WTC11 (cell line): ENCODE results near the gene MRPS27. TPM values are rescaled to one million over a fixed set of nuclear protein-coding genes. Genes with fewer than 3 reads are reported as not detected.

Experiments
- ATAC-seq: fragments of 200-7000 bp; cut with Tn5 transposase; 2 replicates; pipeline ENCODE4 v1.10.0; 2021; ENCODE audit warnings: mild to moderate bottlenecking, moderate library complexity
- CTCF ChIA-PET: fragments of 300-600 bp; sonication (Branson Sonifier 250); formaldehyde crosslinking; loops from one replicate; lab custom pipeline; 2021; ENCODE audit warnings: antibody characterized with exemption; lab: Charles Lee
- POLR2A ChIA-PET: fragments of 350-600 bp; sonication (Branson Sonifier 250); formaldehyde crosslinking; loops from one replicate; lab custom pipeline; 2021; ENCODE audit warnings: antibody characterized with exemption; lab: Charles Lee
- DNase-seq: peaks from one replicate; pipeline ENCODE4 v3.0.0; 2021; ENCODE audit warnings: low spot score
- H3K27ac Mint-ChIP-seq: 2 replicates; pipeline ENCODE4 v1.8.0; 2021; ENCODE audit warnings: mixed read lengths
- H3K27me3 Mint-ChIP-seq: 2 replicates; pipeline ENCODE4 v1.8.0; 2021; ENCODE audit warnings: low read depth, mild to moderate bottlenecking, moderate library complexity, mixed read lengths
- H3K36me3 Mint-ChIP-seq: 2 replicates; pipeline ENCODE4 v1.8.0; 2021; ENCODE audit warnings: mixed read lengths
- H3K4me1 Mint-ChIP-seq: 2 replicates; pipeline ENCODE4 v1.8.0; 2022; ENCODE audit warnings: mixed read lengths
- H3K4me3 Mint-ChIP-seq: 2 replicates; pipeline ENCODE4 v1.8.0; 2021; ENCODE audit warnings: mild to moderate bottlenecking, moderate library complexity, mixed read lengths
- H3K9me3 Mint-ChIP-seq: 2 replicates; pipeline ENCODE4 v1.8.0; 2021; ENCODE audit warnings: mixed read lengths
- CREB1 ChIP-seq: sonication (generic); formaldehyde crosslinking; IDR thresholded peaks from 2 replicates; pipeline ENCODE4 v1.8.0; 2023; ENCODE audit warnings: mild to moderate bottlenecking, missing genetic modification reagents
- E2F5 ChIP-seq: sonication (generic); formaldehyde crosslinking; IDR thresholded peaks from 2 replicates; pipeline ENCODE4 v1.8.1; 2022; ENCODE audit warnings: mild to moderate bottlenecking, moderate library complexity, missing genetic modification reagents
- ELF4 ChIP-seq: sonication (generic); formaldehyde crosslinking; IDR thresholded peaks from 2 replicates; pipeline ENCODE4 v1.8.1; 2022; ENCODE audit warnings: low read depth, mild to moderate bottlenecking, moderate library complexity, missing genetic modification reagents
- EMX1 ChIP-seq: fragments of 250-450 bp; sonication (Bioruptor Pico); IDR thresholded peaks from 2 replicates; pipeline ENCODE4 v1.8.0; 2021; ENCODE audit warnings: mild to moderate bottlenecking
- ESRRA ChIP-seq: sonication (generic); formaldehyde crosslinking; IDR thresholded peaks from 2 replicates; pipeline ENCODE4 v1.8.1; 2022; ENCODE audit warnings: mild to moderate bottlenecking, missing genetic modification reagents, borderline replicate concordance
- ETV6 ChIP-seq: sonication (generic); formaldehyde crosslinking; IDR thresholded peaks from 2 replicates; pipeline ENCODE4 v1.8.1; 2022; ENCODE audit warnings: mild to moderate bottlenecking, missing genetic modification reagents
- FOXP1 ChIP-seq: sonication (generic); formaldehyde crosslinking; IDR thresholded peaks from 2 replicates; pipeline ENCODE4 v1.8.0; 2022; ENCODE audit warnings: missing genetic modification reagents, mild to moderate bottlenecking, moderate library complexity, borderline replicate concordance
- GRHL2 ChIP-seq: fragments of 250-450 bp; sonication (Bioruptor Pico); IDR thresholded peaks from 2 replicates; pipeline ENCODE4 v1.8.0; 2022; ENCODE audit warnings: mild to moderate bottlenecking, moderate library complexity; ENCODE audit not compliant: insufficient replicate concordance, severe bottlenecking
- JUN ChIP-seq: sonication (generic); formaldehyde crosslinking; IDR thresholded peaks from 2 replicates; pipeline ENCODE4 v1.8.0; 2023; ENCODE audit warnings: mild to moderate bottlenecking, missing genetic modification reagents
- KAT7 ChIP-seq: sonication (generic); formaldehyde crosslinking; IDR thresholded peaks from 2 replicates; pipeline ENCODE4 v1.8.1; 2023; ENCODE audit warnings: missing genetic modification reagents, mild to moderate bottlenecking, borderline replicate concordance
- SMAD4 ChIP-seq: sonication (generic); formaldehyde crosslinking; IDR thresholded peaks from 2 replicates; pipeline ENCODE4 v1.8.0; 2022; ENCODE audit warnings: mild to moderate bottlenecking, missing genetic modification reagents
- SP1 ChIP-seq: sonication (generic); formaldehyde crosslinking; conservative IDR thresholded peaks from 2 replicates; pipeline ENCODE4 v1.8.1; 2022; ENCODE audit warnings: missing genetic modification reagents
- TP53 ChIP-seq: sonication (generic); formaldehyde crosslinking; IDR thresholded peaks from 2 replicates; pipeline ENCODE4 v1.8.1; 2023; ENCODE audit warnings: mild to moderate bottlenecking, missing genetic modification reagents
- ZBTB21 ChIP-seq: sonication (generic); formaldehyde crosslinking; IDR thresholded peaks from 2 replicates; pipeline ENCODE4 v1.8.1; 2023; ENCODE audit warnings: mild to moderate bottlenecking, missing genetic modification reagents, borderline replicate concordance
- ZMAT4 ChIP-seq: fragments of 250-450 bp; sonication (Bioruptor Pico); IDR thresholded peaks from 2 replicates; pipeline ENCODE4 v1.9.0; 2021; ENCODE audit warnings: mild to moderate bottlenecking
- ZNF232 ChIP-seq: sonication (generic); formaldehyde crosslinking; IDR thresholded peaks from 2 replicates; pipeline ENCODE4 v1.8.0; 2022; ENCODE audit warnings: mild to moderate bottlenecking, missing genetic modification reagents
- ZNF263 ChIP-seq: sonication (generic); formaldehyde crosslinking; IDR thresholded peaks from 2 replicates; pipeline ENCODE4 v1.8.1; 2022; ENCODE audit warnings: low read depth, mild to moderate bottlenecking, moderate library complexity, missing genetic modification reagents
- ZNF396 ChIP-seq: fragments of 250-450 bp; sonication (Bioruptor Pico); IDR thresholded peaks from 2 replicates; pipeline ENCODE4 v1.8.0; 2021; ENCODE audit warnings: mild to moderate bottlenecking, moderate library complexity, borderline replicate concordance
- total RNA-seq: library from RNA; stranded (reverse); gene quantifications from 3 replicates; pipeline ENCODE4 v1.2.3, GENCODE V29; 2021
- TF ChIP-seq, protein P1 (sequence below): fragments of 250-450 bp; sonication (Bioruptor Pico); IDR thresholded peaks from 2 replicates; pipeline ENCODE4 v2.1.2; 2022; ENCODE audit warnings: mild to moderate bottlenecking, moderate library complexity
- TF ChIP-seq, protein P2 (sequence below): fragments of 250-450 bp; sonication (Bioruptor Pico); IDR thresholded peaks from 2 replicates; pipeline ENCODE4 v1.8.0; 2021; ENCODE audit warnings: mild to moderate bottlenecking
- TF ChIP-seq, protein P3 (sequence below): sonication (generic); formaldehyde crosslinking; IDR thresholded peaks from 2 replicates; pipeline ENCODE4 v1.8.0; 2022; ENCODE audit warnings: mild to moderate bottlenecking, missing genetic modification reagents
- TF ChIP-seq, protein P4 (sequence below): sonication (generic); formaldehyde crosslinking; IDR thresholded peaks from 2 replicates; pipeline ENCODE4 v1.8.1; 2022; ENCODE audit warnings: low read depth, mild to moderate bottlenecking, moderate library complexity, missing genetic modification reagents, borderline replicate concordance

MRPS27 gene
- total RNA-seq, 1 experiment from 2014 or later, result 80.1 TPM

GRCh38 chr5:72182686-72183085 is 137.4 kb downstream of the MRPS27 start:
- DNase-seq, result no peak
- H3K9me3 Mint-ChIP-seq, result no peaks in the 10 kb centered on the region
- peaks cover 19% of the 10 kb centered on the region for H3K36me3 Mint-ChIP-seq
- no peak overlapping the region for H3K4me3 Mint-ChIP-seq
- H3K27me3 Mint-ChIP-seq, result no peaks in the 10 kb centered on the region; the same call in 1 of the 2 replicates
- peaks cover 35% of the 10 kb centered on the region for H3K4me1 Mint-ChIP-seq
- no peak for ATAC-seq
- ChIA-PET CTCF (no interaction called here), POLR2A (no interaction called here)
- no peak for TF ChIP-seq ZBTB21
- TF ChIP-seq ZNF263, result no peak
- no peak for TF ChIP-seq JUN (CRISPR knock-in tag)
- TF ChIP-seq EMX1 (CRISPR knock-in tag), result no peak
- TF ChIP-seq ZNF396 (CRISPR knock-in tag), result no peak
- no peak for TF ChIP-seq ZNF232 (CRISPR knock-in tag)
- peak overlapping the region; percentile 80 for H3K27ac Mint-ChIP-seq

GRCh38 chr5:72180925-72181324 is 139.1 kb downstream of the MRPS27 start:
- H3K27ac Mint-ChIP-seq, result peak overlapping the region; percentile 52; the same call in 1 of the 2 replicates
- no peak for TF ChIP-seq TP53
- TF ChIP-seq, protein P1, sequence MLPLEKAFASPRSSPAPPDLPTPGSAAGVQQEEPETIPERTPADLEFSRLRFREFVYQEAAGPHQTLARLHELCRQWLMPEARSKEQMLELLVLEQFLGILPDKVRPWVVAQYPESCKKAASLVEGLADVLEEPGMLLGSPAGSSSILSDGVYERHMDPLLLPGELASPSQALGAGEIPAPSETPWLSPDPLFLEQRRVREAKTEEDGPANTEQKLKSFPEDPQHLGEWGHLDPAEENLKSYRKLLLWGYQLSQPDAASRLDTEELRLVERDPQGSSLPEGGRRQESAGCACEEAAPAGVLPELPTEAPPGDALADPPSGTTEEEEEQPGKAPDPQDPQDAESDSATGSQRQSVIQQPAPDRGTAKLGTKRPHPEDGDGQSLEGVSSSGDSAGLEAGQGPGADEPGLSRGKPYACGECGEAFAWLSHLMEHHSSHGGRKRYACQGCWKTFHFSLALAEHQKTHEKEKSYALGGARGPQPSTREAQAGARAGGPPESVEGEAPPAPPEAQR (CRISPR knock-in tag), result no peak
- no peak for TF ChIP-seq SMAD4 (CRISPR knock-in tag)
- TF ChIP-seq, protein P2, sequence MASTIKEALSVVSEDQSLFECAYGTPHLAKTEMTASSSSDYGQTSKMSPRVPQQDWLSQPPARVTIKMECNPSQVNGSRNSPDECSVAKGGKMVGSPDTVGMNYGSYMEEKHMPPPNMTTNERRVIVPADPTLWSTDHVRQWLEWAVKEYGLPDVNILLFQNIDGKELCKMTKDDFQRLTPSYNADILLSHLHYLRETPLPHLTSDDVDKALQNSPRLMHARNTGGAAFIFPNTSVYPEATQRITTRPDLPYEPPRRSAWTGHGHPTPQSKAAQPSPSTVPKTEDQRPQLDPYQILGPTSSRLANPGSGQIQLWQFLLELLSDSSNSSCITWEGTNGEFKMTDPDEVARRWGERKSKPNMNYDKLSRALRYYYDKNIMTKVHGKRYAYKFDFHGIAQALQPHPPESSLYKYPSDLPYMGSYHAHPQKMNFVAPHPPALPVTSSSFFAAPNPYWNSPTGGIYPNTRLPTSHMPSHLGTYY (CRISPR knock-in tag), result no peak
- TF ChIP-seq JUN (CRISPR knock-in tag), result no peak
- TF ChIP-seq ZBTB21, result no peak
- no peak for TF ChIP-seq ETV6
- TF ChIP-seq ZNF232 (CRISPR knock-in tag), result no peak

GRCh38 chr5:72179816-72180440 is 140.1 kb downstream of the MRPS27 start:
- H3K4me1 Mint-ChIP-seq, result peaks cover 35% of the 10 kb centered on the region
- ChIA-PET POLR2A (no interaction called here), CTCF (interaction anchor here (0.7 kb wide), 1 partner anchor 90 kb away, joined by 3 read pairs; no protein-coding TSS in a partner anchor)
- no peaks in the 10 kb centered on the region; the same call in 1 of the 2 replicates for H3K27me3 Mint-ChIP-seq
- ATAC-seq, result no peak
- no peaks in the 10 kb centered on the region for H3K9me3 Mint-ChIP-seq
- H3K27ac Mint-ChIP-seq, result peak overlapping the region; percentile 54
- TF ChIP-seq ELF4 (CRISPR knock-in tag), result no peak
- TF ChIP-seq ZMAT4, result no peak
- TF ChIP-seq E2F5 (CRISPR knock-in tag), result no peak
- no peak for TF ChIP-seq JUN (CRISPR knock-in tag)
- no peak for TF ChIP-seq ZNF263
- no peak for TF ChIP-seq FOXP1 (CRISPR knock-in tag)
- TF ChIP-seq SP1 (CRISPR knock-in tag), result no peak
- TF ChIP-seq CREB1 (CRISPR knock-in tag), result no peak
- TF ChIP-seq, protein P3, sequence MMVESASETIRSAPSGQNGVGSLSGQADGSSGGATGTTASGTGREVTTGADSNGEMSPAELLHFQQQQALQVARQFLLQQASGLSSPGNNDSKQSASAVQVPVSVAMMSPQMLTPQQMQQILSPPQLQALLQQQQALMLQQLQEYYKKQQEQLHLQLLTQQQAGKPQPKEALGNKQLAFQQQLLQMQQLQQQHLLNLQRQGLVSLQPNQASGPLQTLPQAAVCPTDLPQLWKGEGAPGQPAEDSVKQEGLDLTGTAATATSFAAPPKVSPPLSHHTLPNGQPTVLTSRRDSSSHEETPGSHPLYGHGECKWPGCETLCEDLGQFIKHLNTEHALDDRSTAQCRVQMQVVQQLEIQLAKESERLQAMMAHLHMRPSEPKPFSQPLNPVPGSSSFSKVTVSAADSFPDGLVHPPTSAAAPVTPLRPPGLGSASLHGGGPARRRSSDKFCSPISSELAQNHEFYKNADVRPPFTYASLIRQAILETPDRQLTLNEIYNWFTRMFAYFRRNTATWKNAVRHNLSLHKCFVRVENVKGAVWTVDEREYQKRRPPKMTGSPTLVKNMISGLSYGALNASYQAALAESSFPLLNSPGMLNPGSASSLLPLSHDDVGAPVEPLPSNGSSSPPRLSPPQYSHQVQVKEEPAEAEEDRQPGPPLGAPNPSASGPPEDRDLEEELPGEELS (CRISPR knock-in tag), result no peak
- TF ChIP-seq TP53, result no peak
- TF ChIP-seq ESRRA (CRISPR knock-in tag), result no peak
- TF ChIP-seq GRHL2 (CRISPR knock-in tag), result no peak
- no peak for TF ChIP-seq KAT7
- TF ChIP-seq, protein P4, sequence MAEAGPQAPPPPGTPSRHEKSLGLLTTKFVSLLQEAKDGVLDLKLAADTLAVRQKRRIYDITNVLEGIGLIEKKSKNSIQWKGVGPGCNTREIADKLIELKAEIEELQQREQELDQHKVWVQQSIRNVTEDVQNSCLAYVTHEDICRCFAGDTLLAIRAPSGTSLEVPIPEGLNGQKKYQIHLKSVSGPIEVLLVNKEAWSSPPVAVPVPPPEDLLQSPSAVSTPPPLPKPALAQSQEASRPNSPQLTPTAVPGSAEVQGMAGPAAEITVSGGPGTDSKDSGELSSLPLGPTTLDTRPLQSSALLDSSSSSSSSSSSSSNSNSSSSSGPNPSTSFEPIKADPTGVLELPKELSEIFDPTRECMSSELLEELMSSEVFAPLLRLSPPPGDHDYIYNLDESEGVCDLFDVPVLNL (CRISPR knock-in tag), result no peak
- no peak for DNase-seq
- no peak overlapping the region for H3K4me3 Mint-ChIP-seq
- H3K36me3 Mint-ChIP-seq, result peaks cover 11% of the 10 kb centered on the region; the same call in 1 of the 2 replicates

More at GRCh38 chr5:72180925-72181324, 139.1 kb downstream of the MRPS27 start:
- ChIA-PET CTCF (no interaction called here), POLR2A (interaction anchor here (0.6 kb wide), 1 partner anchor 21 kb away, joined by 3 read pairs; no protein-coding TSS in a partner anchor)
- DNase-seq (no peak), ATAC-seq (no peak)
- no peaks in the 10 kb centered on the region; the same call in 1 of the 2 replicates for H3K27me3 Mint-ChIP-seq
- H3K4me1 Mint-ChIP-seq, result peaks cover 35% of the 10 kb centered on the region
- H3K9me3 Mint-ChIP-seq, result no peaks in the 10 kb centered on the region
- no peak overlapping the region for H3K4me3 Mint-ChIP-seq
- H3K36me3 Mint-ChIP-seq, result peaks cover 10% of the 10 kb centered on the region; the same call in 1 of the 2 replicates
